Measurements from ENCODE around the gene PFKFB4. TPM values are rescaled to one million over a fixed set of nuclear protein-coding genes. Genes with fewer than 3 reads are reported as not detected.
A peak's percentile ranks its signal among the peaks of the same experiment; 100 is the strongest.

Gene PFKFB4
- total and polyA plus RNA-seq, 7 donors: 0.25 to 4.1 (median 1.1) TPM

- intact Hi-C loops (cut with DNase I): no loop called here
- Histone ChIP-seq H3K36me3 (ENCODE audit: insufficient read depth in 1 of 2, low read depth in 1 of 2) (peaks cover 0 to 15% of the 10 kb centered on the region in 2 donors), H3K4me1 (peaks cover 38% of the 10 kb centered on the region), H3K27ac (no peak overlapping the region), H3K9me3 (no peaks in the 10 kb centered on the region), H3K4me3 (no peak overlapping the region), H3K27me3 (ENCODE audit: insufficient read depth in 3 of 3, low read length in 2 of 3) (no peaks in the 10 kb centered on the region)
- 42 to 67% (median 45%) methylated on average over 1 of the region's 1 CpG for WGBS, 3 donors
- TF ChIP-seq CTCF (IDR thresholded peaks at IDR 0.05): no peak
- DNase-seq: no peak
- no peak for ATAC-seq
Measured at GRCh38 chr3:48470286-48470685, 86.3 kb downstream of the PFKFB4 start.

GRCh38 chr3:48469046-48469915, 87.3 kb downstream of the PFKFB4 start:
- no peak for TF ChIP-seq CTCF (IDR thresholded peaks at IDR 0.05)
- intact Hi-C loops (cut with DNase I): loop anchor here (5.0 to 10.0 kb wide), 2 partner anchors 38 to 216 kb away; partner anchors contain the start of gene NCKIPSD (in 1 of the 2)
- Histone ChIP-seq H3K27me3 (ENCODE audit: insufficient read depth in 3 of 3, low read length in 2 of 3) (no peaks in the 10 kb centered on the region), H3K27ac (peak overlapping the region; percentile 20), H3K36me3 (ENCODE audit: insufficient read depth in 1 of 2, low read depth in 1 of 2) (peaks cover 0 to 20% of the 10 kb centered on the region in 2 donors), H3K9me3 (no peaks in the 10 kb centered on the region), H3K4me3 (no peak overlapping the region), H3K4me1 (peaks cover 43% of the 10 kb centered on the region)
- 54 to 76% (median 61%) methylated on average over 28 to 29 of the region's 29 CpGs for WGBS, 3 donors
- DNase-seq: no peak
- ATAC-seq: no peak

GRCh38 chr3:48468329-48468731, 88.3 kb downstream of the PFKFB4 start:
- peak overlapping the region; percentile 77 for H3K4me3 ChIP-seq
- H3K36me3 ChIP-seq (ENCODE audit: insufficient read depth in 1 of 2, low read depth in 1 of 2): peaks cover 0 to 20% of the 10 kb centered on the region in 2 donors
- H3K27me3 ChIP-seq (ENCODE audit: insufficient read depth in 3 of 3, low read length in 2 of 3): no peaks in the 10 kb centered on the region
- ATAC-seq (no peak), DNase-seq (no peak)
- TF ChIP-seq CTCF (IDR thresholded peaks at IDR 0.05): no peak
- H3K27ac ChIP-seq: no peak overlapping the region
- intact Hi-C loops (cut with DNase I): loop anchor here (5.0 to 10.0 kb wide), 2 partner anchors 39 to 216 kb away; partner anchors contain the start of gene NCKIPSD (in 1 of the 2)
- no peaks in the 10 kb centered on the region for H3K9me3 ChIP-seq
- 49 to 61% (median 50%) methylated on average over 8 of the region's 8 CpGs for WGBS, 3 donors
- H3K4me1 ChIP-seq: peaks cover 43% of the 10 kb centered on the region

Other genes starting within 250 kb of the PFKFB4 start
- not detected for gene SPINK8, start 223.1 kb downstream of the PFKFB4 start, total RNA-seq
- not detected for gene SPINK8, start 223.1 kb downstream of the PFKFB4 start, polyA plus RNA-seq
- gene FBXW12, start 184.6 kb downstream of the PFKFB4 start, total RNA-seq: not detected
- under 1 TPM in 1 of 3 donors, not detected in 2; 0.01 TPM for gene FBXW12, start 184.6 kb downstream of the PFKFB4 start, polyA plus RNA-seq
- 1 to 10 TPM; 2.5 to 3.9 (median 2.8) TPM for gene PLXNB1, start 126.7 kb downstream of the PFKFB4 start, total RNA-seq
- gene PLXNB1, start 126.7 kb downstream of the PFKFB4 start, polyA plus RNA-seq: 1 to 10 TPM; 2.3 to 6.1 (median 2.5) TPM
- gene CCDC51, start 116.7 kb downstream of the PFKFB4 start, total RNA-seq: 1 to 10 TPM; 5.3 to 9.5 (median 5.4) TPM
- 10 to 100 TPM in 2 of 3 donors, 1 to 10 TPM in 1; 7.7 to 19.6 (median 16.5) TPM for gene CCDC51, start 116.7 kb downstream of the PFKFB4 start, polyA plus RNA-seq
- gene TMA7, start 116.5 kb downstream of the PFKFB4 start, total RNA-seq: 100 to 1,000 TPM; 156 to 218 (median 185) TPM
- 100 to 1,000 TPM; 295 to 342 (median 332) TPM for gene TMA7, start 116.5 kb downstream of the PFKFB4 start, polyA plus RNA-seq
- gene ATRIP, start 110.1 kb downstream of the PFKFB4 start, total RNA-seq: 1 to 10 TPM; 4.4 to 5.6 (median 5.2) TPM
- gene ATRIP, start 110.1 kb downstream of the PFKFB4 start, polyA plus RNA-seq: 1 to 10 TPM; 3.7 to 4.5 (median 3.9) TPM
- 10 to 100 TPM; 23.9 to 34.7 (median 28.7) TPM for gene SHISA5, start 52.6 kb downstream of the PFKFB4 start, total RNA-seq
- 10 to 100 TPM; 16.9 to 24.3 (median 23.1) TPM for gene SHISA5, start 52.6 kb downstream of the PFKFB4 start, polyA plus RNA-seq
- under 1 TPM in 1 of 4 donors, not detected in 3; 0.32 TPM for gene UCN2, start 7.0 kb upstream of the PFKFB4 start, total RNA-seq
- under 1 TPM in 2 of 3 donors, not detected in 1; 0.12 to 0.17 TPM for gene UCN2, start 7.0 kb upstream of the PFKFB4 start, polyA plus RNA-seq
- gene COL7A1, start 38.5 kb upstream of the PFKFB4 start, total RNA-seq: 10 to 100 TPM in 1 of 4 donors, 1 to 10 TPM in 3; 5.1 to 22.2 (median 5.8) TPM
- 1 to 10 TPM; 1.6 to 3.5 (median 2.7) TPM for gene COL7A1, start 38.5 kb upstream of the PFKFB4 start, polyA plus RNA-seq
- 100 to 1,000 TPM; 466 to 704 (median 587) TPM for gene UQCRC1, start 52.8 kb upstream of the PFKFB4 start, total RNA-seq
- 100 to 1,000 TPM; 499 to 719 (median 685) TPM for gene UQCRC1, start 52.8 kb upstream of the PFKFB4 start, polyA plus RNA-seq
- not detected for gene TMEM89, start 65.0 kb upstream of the PFKFB4 start, total RNA-seq
- not detected for gene TMEM89, start 65.0 kb upstream of the PFKFB4 start, polyA plus RNA-seq
- 10 to 100 TPM in 1 of 4 donors, 1 to 10 TPM in 3; 5.6 to 13.0 (median 6.6) TPM for gene SLC26A6, start 78.7 kb upstream of the PFKFB4 start, total RNA-seq
- 10 to 100 TPM in 1 of 3 donors, 1 to 10 TPM in 2; 4.5 to 10.5 (median 6.0) TPM for gene SLC26A6, start 78.7 kb upstream of the PFKFB4 start, polyA plus RNA-seq
- gene CELSR3, start 106.1 kb upstream of the PFKFB4 start, total RNA-seq: under 1 TPM; 0.04 to 0.19 (median 0.09) TPM
- under 1 TPM; 0.06 to 0.21 (median 0.16) TPM for gene CELSR3, start 106.1 kb upstream of the PFKFB4 start, polyA plus RNA-seq
- gene NCKIPSD, start 129.1 kb upstream of the PFKFB4 start, total RNA-seq: 1 to 10 TPM; 5.9 to 8.6 (median 7.5) TPM
- gene NCKIPSD, start 129.1 kb upstream of the PFKFB4 start, polyA plus RNA-seq: 1 to 10 TPM; 5.9 to 7.0 (median 6.0) TPM
- 10 to 100 TPM; 14.0 to 27.8 (median 21.3) TPM for gene IP6K2, start 160.4 kb upstream of the PFKFB4 start, total RNA-seq
- gene IP6K2, start 160.4 kb upstream of the PFKFB4 start, polyA plus RNA-seq: 10 to 100 TPM; 22.5 to 36.8 (median 24.1) TPM

Data from psoas muscle (tissue), 8 donors.